Effector CD4-positive, alpha-beta T cell (primary cell): ENCODE measurements around the gene UROC1.

Experiments
- DNase-seq: peaks from one replicate; pipeline ENCODE4 v3.0.0-alpha.2; 2020

Gene UROC1

DNA sequence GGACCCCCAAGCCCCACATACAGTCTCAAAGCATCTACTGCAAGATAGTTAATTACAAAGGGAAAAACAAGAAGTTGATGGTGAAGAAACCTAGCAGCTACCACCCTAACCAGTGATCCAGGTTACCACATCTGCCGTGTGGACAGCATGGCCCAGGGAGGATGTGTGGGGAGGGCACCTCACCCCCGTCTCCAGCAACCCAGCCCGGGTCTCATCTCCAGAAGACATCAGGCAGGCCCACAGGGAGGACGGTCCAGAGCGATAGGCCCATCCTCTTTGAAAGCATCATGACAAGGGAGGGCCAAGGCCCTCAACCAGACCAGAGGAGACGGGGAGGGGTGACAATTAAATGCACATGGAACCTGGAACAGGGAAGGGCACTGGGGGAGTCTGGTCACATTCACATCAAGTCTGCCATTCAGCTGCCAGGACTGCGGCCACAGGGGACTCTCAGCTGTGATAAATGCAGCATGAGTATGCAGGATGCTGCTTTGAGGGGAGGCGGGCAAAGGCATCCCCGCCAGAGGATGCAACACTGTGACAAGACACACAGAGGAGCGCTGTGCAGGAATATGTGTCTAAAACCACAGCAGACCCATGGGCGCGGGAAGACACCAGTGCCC, 60.7 kb downstream of the UROC1 start:
- DNase-seq, result no peak

DNA sequence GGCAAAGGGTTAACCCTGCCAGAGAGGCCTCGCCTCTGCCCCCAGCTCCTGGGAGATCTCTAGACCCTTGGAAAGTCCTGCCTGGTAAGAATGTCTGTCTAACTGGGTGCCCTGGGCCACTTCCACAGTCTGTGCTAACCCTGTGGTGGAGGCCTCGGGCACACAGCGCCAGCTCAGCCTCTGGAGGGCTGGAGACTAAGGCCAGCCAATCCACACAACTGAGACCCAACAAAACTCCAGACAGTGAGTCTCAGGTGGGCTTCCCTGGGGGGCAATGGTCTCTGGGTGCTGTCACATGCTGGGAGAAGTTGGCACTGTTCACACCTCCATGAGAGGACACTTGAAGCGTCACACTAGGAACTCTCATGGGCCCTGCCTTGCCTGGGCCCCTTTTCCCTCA, 61.4 kb downstream of the UROC1 start:
- no peak for DNase-seq

DNA sequence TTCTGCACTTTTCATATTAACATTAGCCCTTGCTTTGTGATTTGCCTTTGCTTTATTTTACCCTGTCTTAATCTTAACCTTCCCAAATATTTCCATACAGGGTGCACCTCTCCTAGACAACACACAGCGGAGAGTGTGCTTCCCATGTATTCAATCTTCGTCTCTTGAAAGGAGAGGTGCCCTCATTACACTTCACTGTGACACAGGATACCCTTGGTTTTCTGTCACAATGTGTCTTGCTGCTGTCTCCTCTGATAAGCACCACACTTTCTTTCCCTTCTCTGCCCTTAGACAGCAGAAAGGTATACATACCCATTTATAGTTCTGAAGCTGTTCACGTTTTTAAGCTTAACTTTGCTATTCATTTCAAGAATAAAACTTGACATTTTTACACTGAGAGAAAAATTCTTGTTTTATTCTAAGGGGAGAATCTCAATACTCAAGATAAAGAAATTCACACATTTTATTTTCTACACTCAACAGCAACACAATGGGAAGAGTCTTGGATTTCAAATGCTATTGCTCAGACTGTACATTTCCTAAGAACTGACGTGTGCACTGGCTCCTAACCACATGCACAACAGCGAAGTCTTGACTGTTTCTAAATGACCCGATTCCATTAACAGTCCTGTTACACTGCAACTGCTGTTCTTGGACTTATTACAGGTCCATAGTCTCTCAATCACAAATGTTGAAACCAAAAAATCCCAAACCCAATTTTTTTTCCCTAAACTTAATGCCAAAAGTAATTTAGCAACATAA, 63.0 kb downstream of the UROC1 start:
- DNase-seq, result no peak

DNA sequence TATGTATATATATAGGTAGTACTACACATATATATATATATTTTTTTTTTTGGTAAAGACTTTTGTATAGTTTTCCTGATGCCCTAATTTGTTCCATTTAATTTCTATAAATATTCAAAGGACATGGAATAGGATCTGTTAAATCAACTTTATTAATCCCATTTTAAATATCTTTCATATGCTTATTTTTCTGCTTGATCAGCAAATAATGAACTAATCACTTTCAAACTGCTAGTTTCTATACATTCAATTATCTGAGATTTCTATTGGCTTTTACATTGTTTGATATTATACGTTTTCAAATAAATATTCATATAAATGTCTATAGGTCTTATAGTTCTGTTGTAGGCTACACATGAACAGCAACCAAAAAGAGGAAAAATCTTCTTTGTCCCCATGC, 63.5 kb downstream of the UROC1 start:
- DNase-seq, result no peak

DNA sequence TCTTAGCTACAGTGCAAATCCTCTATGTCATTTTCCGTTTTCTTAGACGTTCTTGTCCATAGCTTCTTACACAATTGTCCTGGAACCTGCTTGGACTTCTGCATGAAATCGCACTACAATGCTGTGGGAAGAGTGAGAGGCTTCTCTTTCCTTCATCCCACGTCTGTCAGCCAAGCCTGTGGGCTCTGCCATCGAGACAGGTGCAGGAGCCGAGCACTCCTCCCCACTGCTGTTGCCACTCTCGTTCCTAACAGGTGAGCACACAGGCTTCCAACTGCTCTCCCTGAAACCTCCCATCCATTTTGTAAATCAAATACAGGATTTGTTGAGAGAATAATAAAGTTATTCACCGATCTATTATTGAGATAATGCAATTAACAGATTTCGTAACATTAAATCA, 65.4 kb downstream of the UROC1 start:
- DNase-seq, result no peak

DNA sequence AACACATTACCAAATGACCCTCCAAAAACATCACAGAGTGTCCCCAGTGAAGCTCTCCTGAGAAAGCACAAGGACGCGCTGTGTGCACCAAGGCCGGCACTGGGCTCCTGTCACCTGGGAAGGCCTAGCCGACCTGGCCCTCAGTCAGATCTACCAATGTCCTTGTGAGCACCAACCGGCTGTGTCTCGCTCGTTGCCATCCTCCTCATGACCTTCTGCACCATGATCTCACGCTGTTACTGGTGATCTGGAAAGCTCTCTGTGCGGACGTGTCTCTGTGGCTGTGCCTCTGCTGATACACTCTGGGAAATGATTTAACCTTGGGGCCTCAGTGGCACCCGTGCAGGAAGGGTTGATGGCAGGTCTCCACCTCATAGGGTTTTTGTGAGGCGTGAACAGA, 66.1 kb downstream of the UROC1 start:
- no peak for DNase-seq

DNA sequence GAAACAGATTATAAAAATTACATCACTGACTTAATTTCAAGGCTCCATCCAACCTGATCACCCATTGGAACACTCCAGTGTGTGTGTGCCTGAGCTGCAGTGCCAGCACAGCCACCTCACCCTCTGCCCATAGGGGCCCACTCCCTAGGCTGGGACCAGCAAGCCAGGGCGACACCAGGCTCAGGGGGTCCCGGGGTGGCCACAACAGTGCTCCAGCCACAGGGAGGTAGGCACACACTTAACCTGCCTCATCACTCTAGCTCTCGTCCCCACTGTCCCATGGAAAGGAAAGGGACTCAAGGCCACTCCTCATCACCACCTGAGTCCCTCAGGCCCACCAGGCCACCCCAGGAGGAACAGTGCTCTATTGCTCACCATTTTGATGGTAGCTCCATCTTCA, 66.8 kb downstream of the UROC1 start:
- no peak for DNase-seq

DNA sequence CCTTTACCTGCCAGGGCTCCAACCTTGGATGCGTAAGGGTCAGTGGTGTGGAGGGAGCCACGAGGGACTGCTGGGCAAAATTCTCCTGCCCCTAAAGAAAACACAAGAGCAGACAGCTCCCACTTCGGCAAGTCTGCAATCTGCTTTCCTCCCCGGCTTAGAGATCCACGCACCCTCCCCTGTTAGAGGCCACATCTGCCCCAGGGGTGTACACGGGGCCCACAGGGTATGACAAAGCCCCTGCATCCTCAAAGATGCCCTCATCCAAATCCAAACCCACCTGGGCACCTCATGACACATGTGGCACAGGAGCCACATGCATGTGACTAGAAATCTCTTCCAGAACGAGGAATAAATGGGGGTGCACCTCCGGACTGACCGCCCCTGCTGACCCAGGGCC, 67.4 kb downstream of the UROC1 start:
- no peak for DNase-seq

DNA sequence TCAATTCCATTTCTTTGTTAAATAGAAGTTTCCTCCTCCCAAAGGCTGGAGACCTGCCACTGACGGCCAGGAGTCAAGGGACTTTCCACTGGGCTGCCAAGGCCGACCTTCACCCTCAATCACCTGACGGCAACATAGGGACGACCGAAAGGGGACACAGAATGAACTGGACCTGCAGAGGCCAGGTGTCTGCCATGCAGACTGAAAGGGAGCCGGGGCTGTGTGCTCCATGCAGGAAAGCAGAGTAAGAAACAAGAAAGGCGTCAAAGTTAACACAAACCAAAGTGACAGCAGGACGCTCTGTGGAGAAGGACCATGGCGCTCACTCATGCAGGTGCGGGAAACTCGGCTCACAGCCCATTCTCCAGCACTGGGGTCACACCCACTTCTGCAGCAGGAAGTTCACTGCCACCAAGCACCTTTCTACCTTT, 67.9 kb downstream of the UROC1 start:
- DNase-seq, result no peak

DNA sequence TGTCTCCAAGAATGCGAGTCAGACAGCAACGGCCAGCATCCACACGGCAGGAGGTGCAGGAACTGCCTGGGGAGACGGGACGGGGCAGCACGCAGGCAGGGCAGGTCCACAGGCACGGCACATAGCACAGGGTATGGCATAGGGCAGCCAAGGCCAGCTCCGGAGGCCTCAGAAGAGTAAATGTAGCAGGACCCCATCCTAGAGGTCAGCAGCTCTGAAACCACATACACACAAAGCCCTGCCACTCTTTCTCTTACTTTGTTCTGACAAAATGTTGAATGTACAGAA, 68.7 kb downstream of the UROC1 start:
- DNase-seq, result no peak

DNA sequence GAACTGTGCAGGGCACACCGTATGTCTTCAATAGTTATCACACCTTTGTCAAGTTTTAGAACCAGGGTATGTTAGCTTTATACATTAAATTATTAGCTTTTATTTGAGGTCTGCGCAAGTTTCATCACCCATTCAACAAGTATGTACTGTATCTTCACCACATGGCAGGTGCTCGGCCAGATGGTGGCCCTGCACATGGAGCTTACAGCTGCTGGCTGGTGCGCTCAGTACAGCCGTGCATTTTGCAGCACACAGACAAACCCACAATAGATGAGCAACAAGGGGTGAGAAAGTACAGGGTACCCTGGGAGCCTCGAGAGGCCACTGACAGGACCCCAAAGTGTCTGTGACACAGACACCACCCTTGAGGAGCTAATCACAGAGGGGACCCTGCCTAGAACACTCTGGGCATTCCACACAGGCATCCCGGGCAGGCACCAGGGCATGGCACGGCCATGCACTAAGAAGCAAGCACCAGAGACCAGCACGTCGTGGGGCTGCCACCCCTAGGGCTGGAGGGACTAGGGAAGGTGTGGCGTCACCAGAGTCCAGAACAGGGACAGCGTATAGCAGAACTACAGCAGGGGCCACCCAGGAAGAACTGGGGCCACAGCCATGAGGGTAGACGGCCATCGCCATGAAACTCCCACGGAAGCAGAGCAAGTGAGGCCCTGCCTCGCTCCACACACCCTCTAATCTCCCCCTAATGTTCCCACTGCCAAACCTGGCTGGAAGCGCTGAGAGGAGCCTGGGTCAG, 69.3 kb downstream of the UROC1 start:
- DNase-seq, result no peak

DNA sequence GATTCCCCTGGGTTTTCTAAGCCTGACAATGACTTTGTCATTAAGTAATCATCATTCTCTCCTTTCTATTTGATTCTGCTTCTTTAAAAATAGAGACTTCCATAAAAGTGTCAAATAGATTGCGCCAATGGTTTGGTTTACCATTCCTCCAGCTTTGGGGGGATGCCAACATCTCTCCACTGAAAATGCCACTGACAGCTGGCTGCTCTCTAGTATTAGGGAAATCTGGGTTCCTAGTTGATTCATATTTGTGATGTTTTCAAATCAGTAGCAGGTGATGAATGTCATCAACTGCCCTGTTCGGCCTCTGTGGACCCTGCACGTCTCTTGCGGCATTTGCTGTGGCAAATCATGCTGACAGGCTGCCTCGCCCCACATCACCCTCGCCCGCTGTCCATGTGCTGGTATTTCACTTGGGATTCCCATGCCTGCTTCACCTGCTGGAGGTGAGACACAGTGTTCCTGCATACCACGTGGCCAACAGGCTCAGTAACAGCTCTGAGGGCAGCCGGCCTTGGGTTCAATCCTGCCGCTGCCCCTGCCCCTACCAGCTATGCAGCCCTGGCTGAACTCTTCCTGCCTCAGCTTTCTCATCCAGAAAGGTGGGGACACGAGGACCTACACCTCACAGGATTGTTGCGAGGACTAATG, 70.0 kb downstream of the UROC1 start:
- DNase-seq, result no peak

DNA sequence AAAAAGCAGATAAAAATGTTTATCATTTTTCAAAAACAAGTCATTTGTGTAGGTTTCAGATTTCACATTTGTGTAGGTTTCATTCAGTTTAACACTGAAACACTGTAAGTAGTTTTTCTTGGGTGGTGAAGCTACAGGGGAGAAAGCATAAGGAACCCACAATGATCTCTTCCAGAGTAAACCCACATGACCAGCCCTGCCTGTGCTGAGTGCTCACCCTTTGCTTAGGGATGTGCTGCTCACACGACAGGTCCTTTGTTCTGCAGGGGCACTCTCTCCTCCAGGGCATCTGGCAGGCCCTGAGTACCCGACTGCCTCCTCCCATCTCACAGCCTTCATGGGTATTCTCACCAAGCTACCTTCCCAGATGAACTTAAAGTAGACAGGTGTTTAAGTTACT, 70.8 kb downstream of the UROC1 start:
- no peak for DNase-seq

DNA sequence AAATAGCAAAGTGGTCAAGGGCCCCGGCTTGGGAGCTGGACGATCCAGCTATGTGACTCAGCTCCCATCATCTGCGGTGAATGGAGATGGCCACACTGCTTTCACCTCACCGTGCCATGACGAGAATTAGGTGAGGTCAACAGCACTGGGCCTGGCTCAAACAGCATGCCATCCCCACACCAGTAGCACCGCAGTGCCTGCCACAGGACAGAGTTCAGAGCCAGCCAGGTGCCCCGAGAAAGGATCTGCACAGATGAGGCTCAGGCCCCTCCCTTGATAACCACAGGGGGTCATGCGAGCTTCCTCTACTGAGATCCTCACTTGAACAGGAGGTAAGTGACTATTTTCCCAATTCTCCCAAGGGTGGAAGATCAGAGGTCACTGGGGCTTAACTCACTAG, 71.3 kb downstream of the UROC1 start:
- DNase-seq, result no peak

DNA sequence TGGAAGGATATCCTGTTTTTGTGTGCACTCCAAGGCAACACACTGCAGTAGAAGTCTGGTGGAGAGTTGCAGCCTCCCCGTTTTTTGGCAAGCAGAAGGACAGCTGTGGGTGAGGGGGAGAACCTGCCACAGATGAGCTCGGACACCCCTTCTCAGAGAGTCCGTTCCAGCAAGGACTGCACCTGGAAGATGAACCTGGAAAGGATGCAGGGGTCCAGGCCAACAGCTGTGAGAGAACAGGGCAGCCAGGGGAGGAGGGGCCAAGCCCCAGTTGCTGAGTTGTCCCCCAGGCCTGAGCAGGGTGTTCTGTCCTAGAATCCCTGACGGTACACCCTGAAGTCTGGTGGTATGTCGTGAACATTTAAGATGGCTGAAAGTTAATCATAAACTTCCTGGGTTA, 72.1 kb downstream of the UROC1 start:
- no peak for DNase-seq

DNA sequence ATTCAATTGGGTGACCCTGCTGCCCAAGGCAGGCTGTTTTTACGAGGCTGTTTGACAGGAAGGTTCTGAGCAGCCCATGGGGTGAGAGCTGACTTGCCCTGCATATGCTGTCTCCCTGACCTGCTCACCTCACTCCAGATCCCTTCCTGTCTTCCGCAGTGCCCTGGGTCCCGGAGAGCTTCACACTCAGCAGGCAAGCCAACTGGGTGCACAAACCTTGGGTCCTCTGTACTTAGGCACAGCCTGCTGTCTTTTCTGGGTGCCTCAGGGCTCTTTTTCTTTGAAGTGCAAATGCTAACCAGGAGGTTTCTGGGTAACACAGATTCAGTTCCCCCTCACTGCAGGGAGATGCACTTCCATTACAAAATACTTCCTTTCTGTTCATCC, 74.7 kb downstream of the UROC1 start:
- no peak for DNase-seq

DNA sequence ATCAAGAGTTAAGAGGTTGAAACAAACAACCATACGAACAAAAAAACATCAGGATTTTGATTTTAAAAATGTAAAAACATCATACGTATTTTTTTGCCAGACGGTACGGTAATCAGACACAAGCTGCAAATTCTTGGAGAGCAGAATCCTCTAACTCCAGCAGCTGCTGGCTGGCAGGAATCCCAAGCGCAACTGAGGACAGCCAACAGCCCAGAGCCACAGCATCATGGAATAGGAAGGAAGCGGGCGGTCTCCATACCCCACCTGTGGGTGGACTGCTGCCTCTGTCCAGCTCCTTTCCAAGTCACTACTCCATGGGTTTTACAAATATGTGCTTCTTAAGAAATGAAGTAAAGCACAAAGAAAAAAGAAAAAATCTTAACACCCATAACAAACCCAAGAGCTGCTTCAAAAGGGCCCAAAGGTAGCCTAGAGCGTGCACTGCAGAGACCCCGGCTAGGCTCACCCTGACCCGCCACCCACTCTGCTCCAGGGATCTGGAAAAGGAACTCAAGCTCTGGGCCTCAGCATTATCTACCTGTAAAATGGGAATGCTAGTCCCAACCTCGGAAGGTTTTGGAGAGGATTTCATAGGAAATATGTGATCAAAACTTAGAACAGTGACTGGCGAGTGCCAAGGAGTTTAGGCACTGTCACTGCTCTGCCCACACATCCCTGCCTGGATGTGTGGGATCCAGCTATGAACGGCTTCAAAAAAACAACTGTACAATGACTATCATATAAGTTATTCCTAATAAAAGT, 75.3 kb downstream of the UROC1 start:
- no peak for DNase-seq

DNA sequence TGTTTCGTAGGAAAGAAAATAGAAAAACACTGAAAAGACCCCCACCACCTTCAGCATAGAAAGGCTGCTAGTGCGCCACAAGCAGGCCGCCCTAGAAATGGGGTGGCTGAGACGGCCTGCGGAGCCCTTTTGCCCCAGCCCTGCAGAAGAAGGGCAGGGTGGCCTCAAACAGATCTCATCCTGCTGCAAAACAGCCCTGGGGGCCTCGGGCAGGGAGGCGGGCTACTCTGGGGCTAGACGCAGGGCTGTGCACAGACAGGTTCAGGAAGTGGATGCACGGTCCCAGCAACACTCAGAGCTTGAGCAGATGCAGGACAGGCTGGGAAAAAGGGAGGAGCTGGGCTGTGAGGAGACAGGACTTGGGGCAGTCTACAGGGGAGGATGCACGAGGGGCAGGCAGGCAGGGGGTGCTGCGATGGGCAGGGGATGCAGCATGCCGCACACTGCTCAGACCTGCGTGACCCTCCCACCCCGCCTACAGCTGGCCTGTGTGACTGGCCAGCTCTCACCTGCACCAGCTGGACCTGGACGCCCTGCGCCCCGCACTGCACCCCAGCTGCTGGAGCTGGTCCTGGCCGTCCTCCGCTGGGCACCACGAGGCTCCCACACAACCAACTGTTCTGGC, 76.2 kb downstream of the UROC1 start:
- DNase-seq, result no peak

DNA sequence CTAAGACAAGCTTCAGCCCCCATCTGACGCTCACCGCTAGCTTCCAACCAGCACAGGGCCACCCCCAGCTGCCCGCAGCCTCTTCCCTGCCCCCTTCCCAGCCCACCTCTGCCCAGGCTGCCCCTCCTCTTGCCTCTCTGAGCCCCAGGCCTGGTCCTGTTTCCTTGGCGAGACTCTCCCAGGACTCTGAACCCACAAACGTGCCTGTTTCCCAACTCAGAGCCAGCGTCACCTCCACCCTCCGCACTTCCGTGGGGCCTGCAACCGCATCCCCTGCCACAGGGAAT, 76.9 kb downstream of the UROC1 start:
- DNase-seq, result no peak

DNA sequence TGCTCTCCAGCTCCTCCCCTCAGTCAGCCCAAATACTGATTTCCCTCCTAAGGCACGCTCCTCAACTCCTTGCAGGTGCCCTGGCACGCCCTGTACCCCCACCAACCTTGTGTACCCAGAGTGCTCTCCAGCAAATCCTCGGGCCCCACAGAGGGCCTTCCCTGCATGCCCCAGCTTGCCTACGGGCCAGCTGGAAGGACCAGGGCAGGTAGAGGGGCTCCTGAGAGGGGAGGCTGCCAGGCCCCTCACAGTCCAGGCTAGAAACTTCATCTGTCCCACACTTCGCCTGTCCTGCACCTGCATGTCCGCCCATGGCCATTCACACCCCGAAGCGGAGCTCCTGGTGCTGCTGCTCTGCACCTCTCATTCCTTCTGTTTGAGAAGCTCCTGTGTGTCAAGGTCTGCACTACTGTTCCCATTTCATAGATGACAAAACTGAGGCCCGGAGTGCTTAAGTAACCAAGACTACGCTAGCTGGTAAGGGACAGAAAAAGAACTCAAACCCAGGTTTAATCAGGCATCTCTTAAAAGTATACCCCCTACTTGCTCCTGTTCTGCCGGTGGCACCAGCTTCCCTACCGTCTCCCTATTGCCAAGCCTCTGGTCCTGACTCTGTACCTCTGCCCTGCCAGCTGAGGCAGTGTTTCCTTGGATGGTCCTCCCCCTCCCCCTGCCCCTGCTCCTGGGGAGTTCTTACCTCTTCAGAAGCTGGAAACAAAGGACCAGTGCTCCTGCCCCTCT, 77.4 kb downstream of the UROC1 start:
- no peak for DNase-seq

DNA sequence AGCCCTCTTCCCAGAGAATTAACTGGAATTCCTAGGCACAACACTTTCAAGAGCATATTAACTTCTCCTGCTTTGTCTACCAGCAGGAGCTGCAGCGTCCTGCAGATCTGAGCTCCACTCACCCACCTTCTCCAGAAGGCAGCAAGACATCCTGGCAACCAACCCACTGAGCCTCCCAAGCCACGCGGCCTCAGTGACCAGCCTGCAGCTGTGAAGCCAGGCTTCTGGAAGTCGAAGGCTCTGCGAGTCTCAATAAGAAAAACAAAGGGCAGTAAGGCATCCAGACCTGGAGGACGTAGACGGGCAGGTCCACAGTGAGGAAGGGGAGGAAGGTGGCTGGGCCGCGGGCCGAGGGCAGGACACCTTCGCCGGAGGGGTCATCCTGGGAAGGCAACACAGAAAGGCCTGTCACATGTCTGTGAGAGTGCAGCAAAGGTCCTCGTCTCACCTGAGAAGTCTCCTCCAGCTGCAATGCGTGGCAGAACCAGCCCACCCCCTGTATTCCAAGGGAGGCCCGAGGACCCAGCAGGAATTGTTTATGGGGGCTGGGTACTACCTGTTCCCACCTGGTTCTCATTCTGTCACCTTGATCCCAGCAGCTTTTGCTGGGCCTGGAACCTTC, 78.1 kb downstream of the UROC1 start:
- DNase-seq, result no peak

DNA sequence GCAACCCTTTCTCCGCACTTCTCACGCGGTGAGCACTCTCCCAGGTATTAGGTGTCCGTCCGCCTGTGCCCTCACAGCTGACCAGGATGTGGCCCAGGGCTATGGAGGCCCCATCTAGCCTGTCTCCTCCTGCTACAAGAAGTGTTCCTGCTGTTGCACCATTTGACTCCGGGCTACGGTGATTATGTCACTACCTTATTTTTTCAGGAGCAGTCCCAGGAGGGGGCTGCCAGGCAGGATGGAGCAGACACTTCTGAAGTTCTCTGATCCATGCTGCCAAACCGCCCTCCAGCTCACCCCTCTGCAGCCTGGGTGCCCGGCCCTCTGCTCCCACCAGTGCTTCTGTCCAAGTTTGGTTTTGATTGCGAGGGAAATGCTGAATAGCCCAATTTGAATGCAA, 78.8 kb downstream of the UROC1 start:
- no peak for DNase-seq
